ENCODE data around the gene ETS1. TPM values are rescaled to one million over a fixed set of nuclear protein-coding genes. Genes with fewer than 3 reads are reported as not detected.

The ETS1 gene
- total RNA-seq, 4 donors from 2014 or later, result 46.3 to 70.6 (median 57.6) TPM

- Histone ChIP-seq H3K4me1 (peaks cover 0 to 19% (median 2%) of the 10 kb centered on the region in 4 donors), H3K27me3 (no peaks in the 10 kb centered on the region), H3K27ac (no peak overlapping the region), H3K4me3 (no peak overlapping the region), H3K9me3 (peaks cover 0 to 6% (median 0%) of the 10 kb centered on the region in 4 donors), H3K36me3 (no peaks in the 10 kb centered on the region)
- WGBS, 2 donors, result 85 to 89% methylated on average over 6 of the region's 6 CpGs
- no peak for DNase-seq (ENCODE audit: low spot score in 2 of 2)
- no peak for TF ChIP-seq CTCF (IDR thresholded peaks at IDR 0.05)
- TF ChIP-seq POLR2A (IDR thresholded peaks at IDR 0.05), result no peak
- no peak for TF ChIP-seq EP300 (IDR thresholded peaks at IDR 0.05)
Observed at GRCh38 chr11:128572965-128573364, 14.4 kb downstream of the ETS1 start.

- WGBS, 2 donors, result 67 to 74% methylated on average over 7 of the region's 7 CpGs
- Histone ChIP-seq H3K9me3 (peaks cover 0 to 6% (median 0%) of the 10 kb centered on the region in 4 donors), H3K4me1 (peaks cover 0 to 4% (median 0%) of the 10 kb centered on the region in 4 donors), H3K36me3 (no peaks in the 10 kb centered on the region), H3K4me3 (no peak overlapping the region), H3K27me3 (no peaks in the 10 kb centered on the region), H3K27ac (no peak overlapping the region)
- no peak for DNase-seq (ENCODE audit: low spot score in 2 of 2)
- TF ChIP-seq CTCF (IDR thresholded peaks at IDR 0.05) (no peak), POLR2A (IDR thresholded peaks at IDR 0.05) (no peak), EP300 (IDR thresholded peaks at IDR 0.05) (no peak)
Observed at GRCh38 chr11:128570632-128571031, 16.7 kb downstream of the ETS1 start.

GRCh38 chr11:128569291-128569690 lies 18.1 kb downstream of the ETS1 start:
- no peaks in the 10 kb centered on the region for H3K27me3 ChIP-seq
- peaks cover 0 to 2% (median 0%) of the 10 kb centered on the region in 4 donors for H3K4me1 ChIP-seq
- no peak for TF ChIP-seq POLR2A (IDR thresholded peaks at IDR 0.05)
- TF ChIP-seq CTCF (IDR thresholded peaks at IDR 0.05), result no peak
- no peaks in the 10 kb centered on the region for H3K36me3 ChIP-seq
- no peak for DNase-seq (ENCODE audit: low spot score in 2 of 2)
- H3K9me3 ChIP-seq, result peaks cover 0 to 3% (median 0%) of the 10 kb centered on the region in 4 donors
- no peak overlapping the region for H3K27ac ChIP-seq
- H3K4me3 ChIP-seq, result no peak overlapping the region
- WGBS, 2 donors, result 57 to 68% methylated on average over 2 of the region's 2 CpGs

GRCh38 chr11:128568166-128568778 lies 19.1 kb downstream of the ETS1 start:
- H3K4me1 ChIP-seq, result peaks cover 0 to 6% (median 2%) of the 10 kb centered on the region in 4 donors
- H3K36me3 ChIP-seq, result no peaks in the 10 kb centered on the region
- no peak overlapping the region for H3K4me3 ChIP-seq
- TF ChIP-seq CTCF (IDR thresholded peaks at IDR 0.05) (no peak), EP300 (IDR thresholded peaks at IDR 0.05) (no peak), POLR2A (IDR thresholded peaks at IDR 0.05) (no peak)
- DNase-seq (ENCODE audit: low spot score in 2 of 2), result no peak
- no peak overlapping the region for H3K27ac ChIP-seq
- H3K27me3 ChIP-seq, result no peaks in the 10 kb centered on the region
- no peaks in the 10 kb centered on the region for H3K9me3 ChIP-seq
- 79 to 92% methylated on average over 9 to 11 of the region's 11 CpGs for WGBS, 2 donors

GRCh38 chr11:128567130-128567529 lies 20.2 kb downstream of the ETS1 start:
- Histone ChIP-seq H3K4me1 (peaks cover 0 to 6% (median 2%) of the 10 kb centered on the region in 4 donors), H3K27ac (no peak overlapping the region), H3K4me3 (no peak overlapping the region), H3K27me3 (no peaks in the 10 kb centered on the region), H3K9me3 (no peaks in the 10 kb centered on the region), H3K36me3 (no peaks in the 10 kb centered on the region)
- no peak for DNase-seq (ENCODE audit: low spot score in 2 of 2)
- TF ChIP-seq EP300 (IDR thresholded peaks at IDR 0.05), result no peak
- TF ChIP-seq CTCF (IDR thresholded peaks at IDR 0.05), result no peak
- TF ChIP-seq POLR2A (IDR thresholded peaks at IDR 0.05), result no peak
- 58 to 62% methylated on average over 3 of the region's 3 CpGs for WGBS, 2 donors
